ENCODE measurements around the gene HDAC11.

Gene HDAC11

DNA sequence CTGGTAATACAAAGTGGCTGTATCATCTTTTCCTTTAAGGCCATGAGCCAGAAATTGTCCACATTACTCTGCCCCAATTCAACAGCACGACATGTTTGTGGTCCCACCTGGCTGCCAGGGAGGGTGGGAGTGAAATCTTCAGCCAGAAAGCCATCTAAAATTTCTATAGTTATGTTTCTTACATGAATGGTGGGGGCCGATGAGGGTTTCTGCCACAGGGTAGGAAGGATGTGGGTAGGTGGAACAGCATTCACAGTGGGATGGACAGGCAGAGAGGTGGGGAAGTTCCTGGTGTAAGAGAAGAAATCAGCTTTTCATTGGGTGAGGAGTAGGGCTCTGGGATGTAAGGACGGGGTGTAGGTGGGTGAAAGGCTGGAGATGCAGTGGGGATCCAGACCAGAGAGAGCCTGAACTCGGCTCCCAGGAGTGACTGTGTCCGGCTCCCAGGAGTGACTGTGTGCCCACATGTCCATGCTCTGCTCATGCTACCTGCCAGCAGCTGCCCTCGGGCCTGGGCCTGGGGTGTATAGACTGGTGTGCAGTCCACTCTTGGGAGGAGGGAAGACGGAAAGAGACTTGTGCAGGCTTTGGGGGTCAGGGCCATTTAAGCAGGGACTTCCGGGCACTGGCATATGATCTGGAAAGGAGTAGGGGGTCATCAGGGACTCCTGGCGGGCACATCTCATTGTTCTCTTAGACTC, 65.0 kb downstream of the HDAC11 start:
- H3K4me2 ChIP-seq (ENCODE audit: low read length): no peak overlapping the region
- TF ChIP-seq, protein P1, sequence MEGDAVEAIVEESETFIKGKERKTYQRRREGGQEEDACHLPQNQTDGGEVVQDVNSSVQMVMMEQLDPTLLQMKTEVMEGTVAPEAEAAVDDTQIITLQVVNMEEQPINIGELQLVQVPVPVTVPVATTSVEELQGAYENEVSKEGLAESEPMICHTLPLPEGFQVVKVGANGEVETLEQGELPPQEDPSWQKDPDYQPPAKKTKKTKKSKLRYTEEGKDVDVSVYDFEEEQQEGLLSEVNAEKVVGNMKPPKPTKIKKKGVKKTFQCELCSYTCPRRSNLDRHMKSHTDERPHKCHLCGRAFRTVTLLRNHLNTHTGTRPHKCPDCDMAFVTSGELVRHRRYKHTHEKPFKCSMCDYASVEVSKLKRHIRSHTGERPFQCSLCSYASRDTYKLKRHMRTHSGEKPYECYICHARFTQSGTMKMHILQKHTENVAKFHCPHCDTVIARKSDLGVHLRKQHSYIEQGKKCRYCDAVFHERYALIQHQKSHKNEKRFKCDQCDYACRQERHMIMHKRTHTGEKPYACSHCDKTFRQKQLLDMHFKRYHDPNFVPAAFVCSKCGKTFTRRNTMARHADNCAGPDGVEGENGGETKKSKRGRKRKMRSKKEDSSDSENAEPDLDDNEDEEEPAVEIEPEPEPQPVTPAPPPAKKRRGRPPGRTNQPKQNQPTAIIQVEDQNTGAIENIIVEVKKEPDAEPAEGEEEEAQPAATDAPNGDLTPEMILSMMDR (IDR thresholded peaks at IDR 0.05): no peak
- no peaks in the 10 kb centered on the region for H3K36me3 ChIP-seq (ENCODE audit: control insufficient read depth, insufficient read depth, low read length)
- no peaks in the 10 kb centered on the region for H3K9me3 ChIP-seq (ENCODE audit: control insufficient read depth, low read length)
- H3K4me3 ChIP-seq (ENCODE audit: low read depth, low read length): no peak overlapping the region
- no peaks in the 10 kb centered on the region for H3K79me2 ChIP-seq
- H3K9ac ChIP-seq: no peak overlapping the region
- no peak overlapping the region for H3K27ac ChIP-seq
- no peaks in the 10 kb centered on the region for H3K27me3 ChIP-seq (ENCODE audit: control insufficient read depth, insufficient read depth, low read length)
- H3K4me1 ChIP-seq: no peaks in the 10 kb centered on the region
- no peak overlapping the region for H2AFZ ChIP-seq

DNA sequence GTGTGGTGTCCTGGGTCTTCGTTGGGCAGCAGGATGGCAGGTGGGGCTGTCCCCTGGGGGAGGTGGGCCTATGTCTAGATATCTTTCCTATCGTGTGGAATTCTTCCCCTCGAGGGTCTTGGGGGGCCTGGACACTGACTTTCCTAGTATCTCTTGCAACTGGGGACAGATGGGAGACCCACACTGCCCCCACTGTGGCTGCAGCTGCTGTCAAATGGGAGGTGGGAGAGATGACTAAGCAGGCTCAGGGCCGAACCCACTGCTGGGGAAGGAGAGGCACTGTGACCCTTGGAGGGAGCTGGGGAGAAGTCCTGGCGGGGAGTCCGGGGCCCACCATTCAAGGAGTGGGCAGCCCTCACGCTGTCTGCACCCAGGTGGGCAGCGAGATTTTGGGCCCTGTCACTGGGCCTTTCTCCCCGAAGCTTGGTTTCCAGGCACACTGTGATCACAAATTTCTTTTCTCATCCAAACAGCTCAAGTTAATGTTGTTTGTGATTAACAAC, 65.9 kb downstream of the HDAC11 start:
- Histone ChIP-seq H3K27ac (no peak overlapping the region), H3K4me2 (ENCODE audit: low read length) (no peak overlapping the region), H3K4me1 (no peaks in the 10 kb centered on the region), H3K79me2 (no peaks in the 10 kb centered on the region), H3K27me3 (ENCODE audit: control insufficient read depth, insufficient read depth, low read length) (no peaks in the 10 kb centered on the region), H3K36me3 (ENCODE audit: control insufficient read depth, insufficient read depth, low read length) (no peaks in the 10 kb centered on the region), H2AFZ (no peak overlapping the region), H3K9ac (no peak overlapping the region), H3K9me3 (ENCODE audit: control insufficient read depth, low read length) (no peaks in the 10 kb centered on the region), H3K4me3 (ENCODE audit: low read depth, low read length) (no peak overlapping the region)
- TF ChIP-seq, protein P1 (IDR thresholded peaks at IDR 0.05): no peak

DNA sequence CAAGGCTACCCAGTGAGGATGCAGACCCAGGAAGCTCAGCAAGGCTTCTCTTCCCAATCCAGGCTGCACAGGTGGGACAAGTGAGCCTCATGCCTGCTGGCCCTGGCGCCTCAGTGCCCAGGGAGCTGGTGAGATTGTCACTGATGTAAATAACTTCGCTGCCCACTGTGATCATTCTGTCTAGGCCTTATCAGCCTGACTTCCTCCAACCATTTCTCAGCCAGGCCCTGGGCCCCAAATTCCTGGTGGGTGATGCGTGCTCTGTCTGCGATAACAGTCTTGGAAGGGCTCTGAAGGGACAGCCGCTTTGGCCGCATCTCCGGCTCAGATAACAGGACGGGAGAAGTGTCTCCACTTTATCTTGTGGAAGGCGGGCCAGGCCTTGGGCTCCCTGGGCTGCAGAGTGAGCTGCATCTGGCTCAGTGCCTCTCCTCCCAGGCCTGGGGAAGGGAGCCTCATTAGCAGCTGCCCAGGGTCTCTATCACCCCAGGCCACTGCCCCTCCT, 66.6 kb downstream of the HDAC11 start:
- no peak overlapping the region for H3K27ac ChIP-seq
- no peaks in the 10 kb centered on the region for H3K4me1 ChIP-seq
- TF ChIP-seq, protein P1 (IDR thresholded peaks at IDR 0.05): no peak
- no peaks in the 10 kb centered on the region for H3K36me3 ChIP-seq (ENCODE audit: control insufficient read depth, insufficient read depth, low read length)
- no peak overlapping the region for H3K9ac ChIP-seq
- no peaks in the 10 kb centered on the region for H3K9me3 ChIP-seq (ENCODE audit: control insufficient read depth, low read length)
- H3K79me2 ChIP-seq: no peaks in the 10 kb centered on the region
- no peak overlapping the region for H3K4me2 ChIP-seq (ENCODE audit: low read length)
- no peak overlapping the region for H3K4me3 ChIP-seq (ENCODE audit: low read depth, low read length)
- H3K27me3 ChIP-seq (ENCODE audit: control insufficient read depth, insufficient read depth, low read length): no peaks in the 10 kb centered on the region
- no peak overlapping the region for H2AFZ ChIP-seq

DNA sequence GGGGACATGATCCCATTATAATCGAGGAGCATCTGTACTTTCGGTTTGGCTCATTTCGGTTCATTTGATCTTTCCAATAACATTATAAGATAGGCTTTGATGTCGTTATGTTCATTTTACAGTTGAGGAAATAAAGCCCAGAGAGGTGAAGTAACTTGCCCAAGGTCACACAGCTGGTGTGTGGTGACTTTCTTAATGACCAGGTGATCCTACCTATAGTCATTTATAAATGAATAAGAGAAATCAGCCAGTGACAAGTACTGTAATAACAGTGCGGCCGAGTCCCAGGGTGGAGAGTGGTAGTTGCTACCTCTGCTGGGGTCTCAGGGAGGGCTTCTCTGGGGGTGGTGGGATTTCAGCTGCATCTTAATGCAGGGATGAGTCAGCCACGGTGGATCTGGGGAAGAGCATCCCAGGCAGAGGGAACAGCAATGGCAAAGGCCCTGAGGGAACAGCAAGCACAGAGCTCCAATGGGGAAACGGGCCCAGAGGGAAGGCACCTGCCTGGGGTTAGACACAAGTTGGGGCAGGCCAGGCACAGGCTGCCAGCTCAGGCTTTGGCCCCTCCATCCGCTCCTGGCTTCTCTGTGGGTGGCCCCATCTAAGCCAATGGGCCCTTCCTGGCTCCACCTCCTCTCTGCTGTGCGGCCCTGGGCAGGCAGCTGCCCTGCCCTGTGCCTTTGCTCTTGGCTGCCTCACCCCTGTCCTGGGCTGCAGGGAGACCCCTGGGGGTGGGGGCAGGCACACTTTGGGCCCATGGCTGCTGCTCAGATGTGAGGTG, 67.7 kb downstream of the HDAC11 start:
- Histone ChIP-seq H3K4me2 (ENCODE audit: low read length) (no peak overlapping the region), H3K27me3 (ENCODE audit: control insufficient read depth, insufficient read depth, low read length) (no peaks in the 10 kb centered on the region), H2AFZ (no peak overlapping the region), H3K4me1 (no peaks in the 10 kb centered on the region), H3K9me3 (ENCODE audit: control insufficient read depth, low read length) (no peaks in the 10 kb centered on the region), H3K79me2 (no peaks in the 10 kb centered on the region), H3K4me3 (ENCODE audit: low read depth, low read length) (no peak overlapping the region), H3K36me3 (ENCODE audit: control insufficient read depth, insufficient read depth, low read length) (no peaks in the 10 kb centered on the region), H3K27ac (no peak overlapping the region), H3K9ac (no peak overlapping the region)
- TF ChIP-seq, protein P1 (IDR thresholded peaks at IDR 0.05): no peak
